Loucy (cell line): ENCODE results near the gene THOC1.

Experiments
- CTCF ChIP-seq: fragments of 200-600 bp; sonication (generic); conservative IDR thresholded peaks from 2 replicates; pipeline ENCODE4 v1.5.1; 2014; ENCODE audit warnings: mild to moderate bottlenecking, antibody characterized with exemption, low read length
- EZH2phosphoT487 ChIP-seq: fragments of 200-600 bp; IDR thresholded peaks from 2 replicates; pipeline ENCODE4 v1.6.1; 2018; ENCODE audit warnings: antibody characterized with exemption, mild to moderate bottlenecking, moderate library complexity, borderline replicate concordance

- TF ChIP-seq CTCF = no peak
- no peak for TF ChIP-seq EZH2phosphoT487
Observed at GRCh38 chr18:312415-312814, 44.6 kb upstream of the THOC1 start.
